ENCODE results near the gene CFAP52.

- TF ChIP-seq, protein P1, sequence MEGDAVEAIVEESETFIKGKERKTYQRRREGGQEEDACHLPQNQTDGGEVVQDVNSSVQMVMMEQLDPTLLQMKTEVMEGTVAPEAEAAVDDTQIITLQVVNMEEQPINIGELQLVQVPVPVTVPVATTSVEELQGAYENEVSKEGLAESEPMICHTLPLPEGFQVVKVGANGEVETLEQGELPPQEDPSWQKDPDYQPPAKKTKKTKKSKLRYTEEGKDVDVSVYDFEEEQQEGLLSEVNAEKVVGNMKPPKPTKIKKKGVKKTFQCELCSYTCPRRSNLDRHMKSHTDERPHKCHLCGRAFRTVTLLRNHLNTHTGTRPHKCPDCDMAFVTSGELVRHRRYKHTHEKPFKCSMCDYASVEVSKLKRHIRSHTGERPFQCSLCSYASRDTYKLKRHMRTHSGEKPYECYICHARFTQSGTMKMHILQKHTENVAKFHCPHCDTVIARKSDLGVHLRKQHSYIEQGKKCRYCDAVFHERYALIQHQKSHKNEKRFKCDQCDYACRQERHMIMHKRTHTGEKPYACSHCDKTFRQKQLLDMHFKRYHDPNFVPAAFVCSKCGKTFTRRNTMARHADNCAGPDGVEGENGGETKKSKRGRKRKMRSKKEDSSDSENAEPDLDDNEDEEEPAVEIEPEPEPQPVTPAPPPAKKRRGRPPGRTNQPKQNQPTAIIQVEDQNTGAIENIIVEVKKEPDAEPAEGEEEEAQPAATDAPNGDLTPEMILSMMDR (conservative IDR thresholded peaks at IDR 0.05), result no peak
- TF ChIP-seq ZFX (IDR thresholded peaks at IDR 0.05), result no peak
Measured at GRCh38 chr17:9668517-9668916, 92.1 kb downstream of the CFAP52 start.

Data from C4-2B (cell line).